MM.1S (cell line): Measurements from ENCODE around the gene GRM5.

Experiments used
- DNase-seq: peaks from one replicate; pipeline ENCODE4 v3.0.0-alpha.2; 2015
- H2AFZ ChIP-seq: fragments of 300-600 bp; sonication (generic); 2 replicates; pipeline ENCODE4 v1.6.0; 2016; ENCODE audit warnings: antibody characterized with exemption, low read length
- H3F3A ChIP-seq: fragments of 300-600 bp; sonication (generic); 2 replicates; pipeline ENCODE4 v1.6.1; 2016; ENCODE audit warnings: mild to moderate bottlenecking, antibody characterized with exemption, low read length, moderate library complexity, mixed read lengths; ENCODE audit not compliant: insufficient read depth
- H3K27ac ChIP-seq: fragments of 300-600 bp; sonication (generic); 2 replicates; pipeline ENCODE4 v1.5.1; 2016; ENCODE audit warnings: mild to moderate bottlenecking, low read length
- H3K27me3 ChIP-seq: fragments of 300-600 bp; sonication (generic); replicated peaks from 2 replicates; pipeline ENCODE4 v1.6.0; 2016; ENCODE audit warnings: low read length; ENCODE audit not compliant: insufficient read depth
- H3K36me3 ChIP-seq: fragments of 300-600 bp; sonication (generic); replicated peaks from 2 replicates; pipeline ENCODE4 v1.6.1; 2016; ENCODE audit warnings: mild to moderate bottlenecking, low read length, mixed read lengths; ENCODE audit not compliant: insufficient read depth
- H3K4me1 ChIP-seq: fragments of 300-600 bp; sonication (generic); 2 replicates; pipeline ENCODE4 v1.6.1; 2016; ENCODE audit warnings: low read length, mixed read lengths
- H3K4me2 ChIP-seq: fragments of 300-600 bp; sonication (generic); 2 replicates; pipeline ENCODE4 v1.6.0; 2016; ENCODE audit warnings: low read depth, low read length
- H3K4me3 ChIP-seq: fragments of 300-600 bp; sonication (generic); 2 replicates; pipeline ENCODE4 v1.5.1; 2016; ENCODE audit warnings: low read length, mixed read lengths
- H3K79me2 ChIP-seq: fragments of 300-600 bp; sonication (generic); 2 replicates; pipeline ENCODE4 v1.6.1; 2016; ENCODE audit warnings: mixed run types, low read length, mixed read lengths
- H3K9ac ChIP-seq: fragments of 300-600 bp; sonication (generic); 2 replicates; pipeline ENCODE4 v1.6.1; 2016; ENCODE audit warnings: low read length, mixed read lengths
- H3K9me2 ChIP-seq: fragments of 300-600 bp; sonication (generic); replicated peaks from 2 replicates; pipeline ENCODE4 v1.6.1; 2016; ENCODE audit warnings: mild to moderate bottlenecking, low read length, mixed read lengths; ENCODE audit not compliant: insufficient read depth
- H3K9me3 ChIP-seq: fragments of 300-600 bp; sonication (generic); replicated peaks from 2 replicates; pipeline ENCODE4 v1.6.1; 2016; ENCODE audit warnings: mild to moderate bottlenecking, low read length, mixed read lengths; ENCODE audit not compliant: insufficient read depth
- H4K20me1 ChIP-seq: fragments of 300-600 bp; sonication (generic); 2 replicates; pipeline ENCODE4 v1.6.1; 2016; ENCODE audit warnings: mild to moderate bottlenecking, low read length, moderate library complexity, mixed read lengths; ENCODE audit not compliant: insufficient read depth
- CTCF ChIP-seq: fragments of 300-600 bp; sonication (generic); IDR thresholded peaks from 2 replicates; pipeline ENCODE4 v1.5.1; 2016; ENCODE audit warnings: antibody characterized with exemption, low read length, mixed read lengths
- EZH2 ChIP-seq: fragments of 300-600 bp; sonication (generic); optimal IDR thresholded peaks from 2 replicates; pipeline ENCODE3; 2017; ENCODE audit warnings: low read depth, mild to moderate bottlenecking, antibody characterized with exemption, low read length, mixed read lengths
- EZH2phosphoT487 ChIP-seq: fragments of 300-600 bp; sonication (generic); IDR thresholded peaks from 2 replicates; pipeline ENCODE4 v1.6.1; 2018; ENCODE audit warnings: antibody characterized with exemption, low read length

Gene GRM5

GRCh38 chr11:88575916-88576315 is 489.9 kb downstream of the GRM5 start:
- no peaks in the 10 kb centered on the region for H3K36me3 ChIP-seq
- H3K9me3 ChIP-seq: no peaks in the 10 kb centered on the region
- H3K4me1 ChIP-seq: no peaks in the 10 kb centered on the region
- H3K4me2 ChIP-seq: no peak overlapping the region
- H3K9me2 ChIP-seq: no peaks in the 10 kb centered on the region
- no peaks in the 10 kb centered on the region for H4K20me1 ChIP-seq
- H3F3A ChIP-seq: no peaks in the 10 kb centered on the region
- no peak overlapping the region for H3K9ac ChIP-seq
- DNase-seq: no peak
- no peaks in the 10 kb centered on the region for H3K79me2 ChIP-seq
- H2AFZ ChIP-seq: no peak overlapping the region
- no peak overlapping the region for H3K27ac ChIP-seq
- no peaks in the 10 kb centered on the region for H3K27me3 ChIP-seq
- TF ChIP-seq CTCF: no peak
- no peak for TF ChIP-seq EZH2
- no peak for TF ChIP-seq EZH2phosphoT487
- no peak overlapping the region for H3K4me3 ChIP-seq

GRCh38 chr11:88569342-88569741 is 496.4 kb downstream of the GRM5 start:
- Histone ChIP-seq H4K20me1 (no peaks in the 10 kb centered on the region), H3K9ac (no peak overlapping the region), H3K9me3 (no peaks in the 10 kb centered on the region), H3K27ac (no peak overlapping the region), H3K4me1 (no peaks in the 10 kb centered on the region), H3F3A (no peaks in the 10 kb centered on the region), H3K79me2 (no peaks in the 10 kb centered on the region), H2AFZ (no peak overlapping the region), H3K27me3 (no peaks in the 10 kb centered on the region), H3K4me2 (no peak overlapping the region), H3K4me3 (no peak overlapping the region), H3K36me3 (no peaks in the 10 kb centered on the region), H3K9me2 (no peaks in the 10 kb centered on the region)
- TF ChIP-seq EZH2phosphoT487: no peak
- no peak for TF ChIP-seq CTCF
- TF ChIP-seq EZH2: no peak
- no peak for DNase-seq

GRCh38 chr11:88555829-88556202 is 510.0 kb downstream of the GRM5 start:
- Histone ChIP-seq H3K4me3 (no peak overlapping the region), H3K9ac (no peak overlapping the region), H3K36me3 (no peaks in the 10 kb centered on the region), H4K20me1 (no peaks in the 10 kb centered on the region), H3K27ac (no peak overlapping the region), H3K4me1 (no peaks in the 10 kb centered on the region), H3F3A (no peaks in the 10 kb centered on the region), H3K79me2 (no peaks in the 10 kb centered on the region), H3K9me3 (no peaks in the 10 kb centered on the region), H3K27me3 (no peaks in the 10 kb centered on the region), H3K4me2 (no peak overlapping the region), H2AFZ (no peak overlapping the region), H3K9me2 (no peaks in the 10 kb centered on the region)
- no peak for DNase-seq
- TF ChIP-seq CTCF: no peak
- no peak for TF ChIP-seq EZH2
- TF ChIP-seq EZH2phosphoT487: no peak
